ENCODE data around the gene MOG.
A peak's percentile ranks its signal among the peaks of the same experiment; 100 is the strongest.
"Not testable (repeated sequence)": the region's sequence is repeated elsewhere in the genome, so short reads cannot be mapped to it uniquely, and the experiment has no call there.

Gene MOG

DNA sequence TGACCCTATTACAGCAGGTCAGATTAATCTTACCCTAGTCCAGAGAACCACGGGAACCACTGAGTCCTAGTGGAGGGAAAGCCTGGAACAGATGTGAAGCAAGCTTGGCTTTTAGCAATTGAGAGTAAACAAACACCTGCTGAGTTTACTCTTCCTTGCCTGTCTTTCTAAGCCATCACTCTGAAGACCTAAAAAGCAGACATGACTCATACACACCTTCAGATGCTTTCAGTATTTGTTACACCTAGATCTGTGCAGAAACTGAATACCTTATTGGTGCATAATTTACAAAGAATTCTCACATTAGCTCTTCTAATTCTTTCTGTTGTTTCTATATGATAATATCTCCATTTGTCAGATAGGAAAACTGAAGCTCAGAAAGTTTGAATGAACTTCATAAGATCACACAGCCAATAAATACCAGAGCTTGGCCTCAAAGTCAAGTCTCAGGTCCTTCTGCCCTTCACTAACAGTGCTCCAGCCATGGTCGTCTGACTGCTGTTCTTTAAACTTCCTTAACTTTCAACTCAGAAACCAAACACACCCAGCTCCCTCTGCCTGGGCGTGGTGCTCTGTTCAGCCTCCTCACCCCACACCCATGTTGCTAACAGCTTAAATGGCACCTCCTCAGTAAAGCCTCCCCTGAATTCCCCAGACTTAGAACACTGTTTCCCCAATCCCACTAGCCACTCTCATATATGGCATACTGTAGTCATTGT lies 15.3 kb upstream of the MOG start:
- DNase-seq (ENCODE audit: low read depth in 2 of 2) = no peak

DNA sequence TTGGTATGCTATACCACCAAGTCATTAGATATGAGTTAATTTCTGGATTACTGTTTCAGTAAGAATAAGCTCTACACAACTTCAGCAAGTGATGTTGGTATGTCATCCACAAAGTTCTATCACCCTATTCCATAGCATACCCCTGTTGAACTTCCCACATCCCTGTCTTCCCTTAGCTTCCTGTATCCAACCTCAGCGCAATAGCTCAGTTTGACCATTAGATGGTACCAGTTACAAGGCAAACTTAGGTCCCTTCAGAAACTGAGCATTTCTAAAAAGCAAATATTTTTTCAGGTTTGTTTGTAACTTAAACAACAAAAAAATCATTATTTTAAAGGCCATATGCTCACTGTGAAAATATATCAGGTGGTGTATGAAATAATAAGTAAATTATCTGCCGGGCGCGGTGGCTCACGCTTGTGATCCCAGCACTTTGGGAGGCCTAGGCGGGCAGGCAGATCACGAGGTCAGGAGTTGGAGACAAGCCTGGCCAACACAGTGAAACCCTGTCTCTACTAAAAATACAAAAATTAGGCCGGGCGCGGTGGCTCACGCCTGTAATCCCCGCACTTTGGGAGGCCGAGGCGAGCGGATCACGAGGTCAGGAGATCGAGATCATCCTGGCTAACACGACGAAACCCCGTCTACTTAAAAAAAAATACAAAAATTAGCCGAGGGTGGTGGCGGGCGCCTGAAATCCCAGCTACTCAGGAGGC lies 8.8 kb upstream of the MOG start:
- DNase-seq (ENCODE audit: low read depth in 2 of 2) = no peak

DNA sequence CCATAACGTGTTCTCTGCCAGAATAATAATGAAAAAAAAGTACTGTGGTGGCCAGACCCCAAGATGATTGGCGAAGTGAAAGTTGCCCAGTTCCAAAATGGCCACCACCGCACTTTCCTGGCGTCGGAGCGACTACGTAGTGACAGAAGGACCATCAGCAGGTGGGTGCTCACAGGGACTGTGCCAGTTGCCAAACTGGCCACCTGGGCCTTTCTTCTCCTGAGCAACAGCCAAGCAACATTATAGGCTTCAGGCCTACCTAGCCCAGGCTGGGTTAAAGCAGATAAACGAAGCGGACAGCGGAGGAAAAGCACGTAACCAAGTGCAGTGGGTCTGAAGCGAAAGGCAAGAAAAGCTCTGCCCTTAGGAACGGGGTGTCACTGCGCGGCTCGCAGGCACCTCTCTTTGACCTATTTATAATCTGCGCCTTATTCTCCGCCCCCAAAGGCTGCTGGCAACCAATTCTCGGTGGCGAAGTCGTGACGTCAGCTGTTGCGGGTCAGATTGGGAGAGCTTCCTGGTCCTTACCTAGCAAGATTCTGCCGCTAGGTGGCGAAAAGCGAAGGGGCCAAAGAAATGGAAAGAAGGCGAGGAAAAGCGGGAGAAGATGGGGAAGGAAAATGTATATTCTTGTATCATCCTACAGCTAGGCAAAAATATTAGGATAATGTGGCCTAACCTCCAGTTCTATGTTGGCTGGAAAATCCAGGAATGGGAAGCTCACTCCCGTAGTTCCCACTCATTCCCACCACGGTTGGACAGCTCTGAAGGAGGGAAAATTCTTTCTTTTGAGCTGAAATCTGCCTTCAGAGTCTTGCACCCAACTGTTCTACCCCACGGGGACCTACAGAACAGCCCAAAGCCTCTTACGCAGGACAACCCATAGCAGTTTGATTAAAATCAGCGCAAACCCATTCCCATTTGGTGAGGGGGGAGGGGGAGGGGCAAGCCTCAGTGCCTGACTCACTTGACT lies 6.9 kb upstream of the MOG start:
- peak; percentile 96 to 97 for DNase-seq (ENCODE audit: low read depth in 2 of 2)

DNA sequence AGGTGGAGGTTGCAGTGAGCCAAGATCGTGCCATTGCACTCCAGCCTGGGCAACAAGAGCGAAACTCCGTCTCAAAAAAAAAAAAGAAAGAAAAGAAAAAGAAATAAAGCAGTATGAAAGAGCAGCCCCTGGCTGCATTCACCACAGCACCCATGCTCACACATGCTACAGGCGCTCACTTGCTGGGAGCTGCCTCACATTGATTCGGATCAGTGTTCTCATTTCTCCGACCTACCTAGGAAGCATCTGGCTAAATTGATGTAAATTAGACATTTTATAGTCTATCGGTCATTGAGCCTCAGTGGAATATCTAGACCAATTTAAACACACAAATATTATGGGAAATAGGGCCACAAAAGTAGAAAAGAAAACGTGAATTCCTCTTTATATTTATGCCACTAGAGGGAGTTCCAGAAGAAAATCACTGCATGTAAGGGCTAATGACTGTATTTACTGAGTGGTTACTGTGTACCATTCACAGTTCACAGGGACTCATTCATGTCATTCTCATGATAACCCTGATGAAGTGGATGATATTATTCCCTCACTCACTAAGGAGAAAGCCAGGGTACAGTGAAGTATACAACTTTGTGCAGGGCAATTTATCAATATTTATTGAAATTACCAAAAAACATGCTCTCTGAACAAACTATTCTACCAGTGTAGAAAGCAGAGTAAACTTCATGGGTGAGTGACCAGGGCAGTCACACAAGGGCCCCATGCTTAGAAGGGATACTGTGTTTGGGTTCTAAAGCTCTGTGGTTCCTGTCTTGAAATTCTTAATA lies 5.3 kb upstream of the MOG start:
- DNase-seq (ENCODE audit: low read depth in 2 of 2) = no peak

DNA sequence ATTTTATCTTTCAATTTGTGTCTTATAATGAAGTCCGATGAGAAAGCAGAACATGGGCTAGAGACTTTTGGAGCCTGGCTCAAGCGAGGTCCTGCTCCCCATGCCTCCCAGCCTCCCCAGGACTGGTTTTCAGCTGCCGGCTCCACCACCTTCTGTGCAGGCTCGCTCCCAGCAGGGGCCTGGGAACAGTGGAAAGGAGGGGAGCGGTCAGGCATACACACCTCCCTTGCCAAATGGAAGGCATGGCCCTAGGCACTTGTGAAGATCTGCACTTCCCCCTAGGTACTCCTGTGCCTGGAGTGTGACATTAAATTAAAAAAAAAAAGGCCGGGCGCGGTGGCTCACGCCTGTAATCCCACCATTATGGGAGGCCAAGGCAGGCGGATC lies 4.7 kb upstream of the MOG start:
- DNase-seq (ENCODE audit: low read depth in 2 of 2) = no peak

GRCh38 chr6:29653452-29654038 lies 3.3 kb upstream of the MOG start:
- peak in 1 of 2 donors; percentile 30 for DNase-seq (ENCODE audit: low read depth in 2 of 2)

DNA sequence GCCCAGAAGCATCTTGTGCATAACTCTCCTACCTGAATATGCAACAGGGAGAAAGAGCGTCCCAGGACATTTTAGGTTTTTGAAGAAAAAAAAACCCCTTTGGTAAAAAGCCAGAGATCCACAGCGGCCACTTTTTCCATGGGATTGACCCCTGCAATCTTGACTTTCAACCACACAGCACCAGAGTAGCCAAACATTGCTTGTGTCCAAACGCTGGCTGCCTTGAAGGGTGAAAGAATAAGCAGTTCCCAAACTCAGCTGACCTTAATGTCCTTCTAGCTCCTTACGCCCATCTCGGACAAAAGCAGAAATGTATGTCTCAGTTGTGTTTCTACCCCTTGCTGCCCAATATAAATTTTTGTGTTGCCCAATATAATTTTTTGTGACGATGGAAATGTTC lies 1.2 kb upstream of the MOG start:
- no peak for DNase-seq (ENCODE audit: low read depth in 2 of 2)

DNA sequence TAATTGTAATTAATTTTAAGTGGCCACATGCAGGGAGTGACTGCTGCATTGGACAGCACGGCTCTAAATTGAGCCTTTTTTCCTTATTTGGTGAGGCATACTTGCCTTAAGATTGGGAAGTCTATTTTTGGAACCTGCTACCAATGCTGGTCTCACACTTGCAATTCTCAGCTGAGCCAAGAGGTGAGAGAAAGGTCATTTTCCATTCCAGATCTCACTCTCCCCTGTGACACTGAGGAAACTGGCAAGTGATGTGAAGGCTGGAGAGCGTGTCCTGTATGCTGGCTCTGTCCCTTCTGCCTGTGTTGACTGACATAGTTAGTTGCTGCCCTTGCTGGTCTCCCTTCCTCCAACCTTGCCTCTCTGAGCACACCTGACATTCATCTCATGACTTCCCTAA lies 735 bp upstream of the MOG start:
- no peak for DNase-seq (ENCODE audit: low read depth in 2 of 2)

- DNase-seq (ENCODE audit: low read depth in 2 of 2) = no peak
These were observed 4.2 kb downstream of the MOG start for GRCh38 chr6:29661071-29661470.

- not testable (repeated sequence) for DNase-seq (ENCODE audit: low read depth in 2 of 2)
These were observed 4.7 kb downstream of the MOG start for GRCh38 chr6:29661502-29662141.

DNA sequence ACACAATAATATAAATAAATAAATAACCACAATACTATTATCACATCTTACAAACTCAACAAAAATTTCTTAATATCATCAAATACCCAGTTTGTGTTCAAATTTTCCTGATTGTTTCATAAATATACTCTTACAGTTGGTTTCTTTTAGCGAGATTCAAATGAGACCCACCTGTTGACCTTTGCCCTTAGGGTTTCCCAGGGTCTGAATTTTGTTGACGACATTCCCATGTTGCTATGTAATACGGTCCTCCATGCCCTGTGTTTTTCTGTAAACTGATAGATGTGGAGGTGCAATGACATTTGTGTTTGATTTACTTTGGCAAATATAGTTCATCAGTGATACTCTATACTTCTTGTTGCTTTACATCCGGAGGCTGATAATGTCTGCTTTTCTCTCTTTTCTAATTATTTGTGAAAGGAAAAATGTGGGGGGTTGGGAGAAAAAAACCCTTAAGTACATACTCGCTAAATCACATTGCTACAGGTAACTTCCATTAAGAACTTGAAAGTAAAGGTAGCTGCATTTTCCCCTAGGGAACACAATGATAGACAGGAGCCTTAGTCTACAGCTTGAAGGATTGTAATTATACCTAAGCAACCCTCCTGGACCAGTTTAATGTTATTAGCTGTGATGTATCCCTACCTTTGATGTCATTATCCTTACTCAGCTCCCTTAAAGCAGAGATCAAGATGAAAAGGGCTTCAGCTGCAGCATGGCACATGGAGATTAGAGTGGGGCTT lies 6.6 kb downstream of the MOG start:
- no peak for DNase-seq (ENCODE audit: low read depth in 2 of 2)

- DNase-seq (ENCODE audit: low read depth in 2 of 2) = no peak
These were observed 9.3 kb downstream of the MOG start for GRCh38 chr6:29665942-29666825.

GRCh38 chr6:29666826-29667130 lies 9.9 kb downstream of the MOG start:
- DNase-seq (ENCODE audit: low read depth in 2 of 2) = no peak

GRCh38 chr6:29667158-29667557 lies 10.3 kb downstream of the MOG start:
- no peak for DNase-seq (ENCODE audit: low read depth in 2 of 2)

GRCh38 chr6:29671026-29671425 lies 14.1 kb downstream of the MOG start:
- DNase-seq (ENCODE audit: low read depth in 2 of 2) = no peak

DNA sequence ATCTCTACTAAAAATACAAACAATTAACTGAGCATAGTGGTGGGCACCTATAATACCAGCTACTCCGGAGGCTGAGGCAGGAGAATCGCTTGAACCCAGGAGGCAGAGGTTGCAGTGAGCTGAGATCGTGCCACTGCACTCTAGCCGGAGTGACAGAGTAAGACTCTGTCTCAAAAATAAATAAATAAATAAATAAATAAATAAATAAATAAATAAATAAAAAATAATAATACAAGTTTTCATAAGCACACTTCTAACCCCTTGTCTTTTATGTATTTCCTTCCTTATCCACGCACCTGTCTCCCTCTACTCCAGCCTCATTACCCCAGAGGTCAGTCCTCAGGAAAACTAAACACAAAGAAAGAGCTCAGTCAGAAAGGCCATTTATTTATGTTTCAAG lies 15.2 kb downstream of the MOG start:
- not testable (repeated sequence) for DNase-seq (ENCODE audit: low read depth in 2 of 2)

- DNase-seq (ENCODE audit: low read depth in 2 of 2) = no peak
These were observed 16.3 kb downstream of the MOG start for GRCh38 chr6:29673161-29673560.

GRCh38 chr6:29674008-29674407 lies 17.1 kb downstream of the MOG start:
- DNase-seq (ENCODE audit: low read depth in 2 of 2) = no peak

DNA sequence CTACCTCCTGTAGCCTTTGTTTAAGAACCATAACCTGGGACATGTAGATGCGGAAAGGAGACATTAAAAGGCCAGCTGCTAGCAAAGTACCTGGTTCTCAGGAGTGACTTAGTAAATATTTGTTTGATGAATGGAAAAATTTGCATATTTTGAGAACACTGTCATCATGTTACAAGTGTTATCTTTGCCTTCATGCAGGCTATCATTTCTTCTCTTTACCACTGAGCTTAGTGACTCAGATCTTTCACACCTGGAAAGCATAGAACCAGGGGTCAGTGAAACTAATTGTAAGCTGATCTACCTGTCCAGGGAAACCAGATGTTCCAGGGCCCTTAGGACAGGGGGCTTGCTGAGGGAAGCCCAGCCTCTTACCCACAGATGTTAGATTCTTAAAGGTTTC lies 18.7 kb downstream of the MOG start:
- DNase-seq (ENCODE audit: low read depth in 2 of 2) = no peak
